CD4-positive, alpha-beta memory T cell (primary cell): ENCODE data around the gene SLC39A5. TPM values are rescaled to one million over a fixed set of nuclear protein-coding genes. Genes with fewer than 3 reads are reported as not detected.

Source experiments
- CTCF ChIA-PET: fragments of 350-600 bp; sonication (Branson Sonifier 250); formaldehyde crosslinking; loops from one replicate; lab custom pipeline; 2021; ENCODE audit warnings: inconsistent platforms; ENCODE audit not compliant: partially characterized antibody; lab: Charles Lee
- POLR2A ChIA-PET: fragments of 350-600 bp; sonication (Branson Sonifier 250); formaldehyde crosslinking; loops from one replicate; lab custom pipeline; 2021; ENCODE audit not compliant: partially characterized antibody; lab: Charles Lee
- DNase-seq, 5 donors: peaks; one replicate each; pipeline versions ENCODE4 v3.0.0 to v3.0.0-alpha.2; 2020 to 2022; ENCODE audit warnings: mixed read lengths in 1 of 5
- H3K27ac ChIP-seq: one replicate; pipeline ENCODE4 v1.7.0; 2013; ENCODE audit warnings: low read depth, low read length
- H3K27me3 ChIP-seq: 2 replicates; pipeline ENCODE4 v1.7.0; 2013; ENCODE audit warnings: mild to moderate bottlenecking, low read length, moderate library complexity; ENCODE audit not compliant: insufficient read depth
- H3K36me3 ChIP-seq: 2 replicates; pipeline ENCODE4 v1.7.0; 2013; ENCODE audit warnings: mild to moderate bottlenecking, low read length, moderate library complexity; ENCODE audit not compliant: insufficient read depth
- H3K4me1 ChIP-seq: 2 replicates; pipeline ENCODE4 v1.7.0; 2013; ENCODE audit warnings: mild to moderate bottlenecking, low read length, moderate library complexity; ENCODE audit not compliant: insufficient read depth
- H3K4me3 ChIP-seq, 2 donors: one replicate each; pipeline ENCODE4 v1.7.0; 2013; ENCODE audit warnings: low read length in 2 of 2, mild to moderate bottlenecking in 1 of 2
- H3K9me3 ChIP-seq, 2 donors: one replicate each; pipeline ENCODE4 v1.7.0; 2013; ENCODE audit warnings: low read length in 2 of 2, control low read depth in 1 of 2; ENCODE audit not compliant: control insufficient read depth in 1 of 2
- H3K27ac Mint-ChIP-seq, 7 donors: one replicate each; pipeline ENCODE4 v1.8.0; 2020 to 2021; ENCODE audit warnings: mixed read lengths in 7 of 7, mild to moderate bottlenecking in 6 of 7, inconsistent platforms in 3 of 7, moderate library complexity in 3 of 7
- H3K27me3 Mint-ChIP-seq, 2 donors: one replicate each; pipeline ENCODE4 v1.8.0; 2020 to 2021; ENCODE audit warnings: mixed read lengths in 2 of 2
- H3K36me3 Mint-ChIP-seq, 2 donors: one replicate each; pipeline ENCODE4 v1.8.0; 2020 to 2021; ENCODE audit warnings: mixed read lengths in 2 of 2, inconsistent platforms in 1 of 2, mild to moderate bottlenecking in 1 of 2
- H3K4me1 Mint-ChIP-seq, 4 donors: one replicate each; pipeline ENCODE4 v1.8.0; 2020 to 2021; ENCODE audit warnings: mixed read lengths in 4 of 4, mild to moderate bottlenecking in 1 of 4
- H3K4me3 Mint-ChIP-seq, 8 donors: one replicate each; pipeline ENCODE4 v1.8.0; 2020 to 2021; ENCODE audit warnings: mixed read lengths in 8 of 8, mild to moderate bottlenecking in 7 of 8, moderate library complexity in 6 of 8, inconsistent platforms in 3 of 8
- H3K9me3 Mint-ChIP-seq, 8 donors: one replicate each; pipeline ENCODE4 v1.8.0; 2020 to 2021; ENCODE audit warnings: mixed read lengths in 8 of 8, mild to moderate bottlenecking in 5 of 8, inconsistent platforms in 3 of 8, moderate library complexity in 1 of 8
- intact Hi-C: fragments of 100-400 bp; cut with micrococcal nuclease; formaldehyde crosslinking; loops from one replicate; pipeline ENCODE4 v1.15.1; 2023
- polyA plus RNA-seq, 2 donors: library from polyadenylated mRNA; unstranded; fragments of 300-500 nt; fragmentation: Illumina TruSeq; gene quantifications; one replicate each; pipeline ENCODE4 v1.2.3, GENCODE V29; 2021
- total RNA-seq, 2 experiments: library from RNA; stranded (reverse); gene quantifications; one replicate each; pipeline ENCODE4 v1.2.3, GENCODE V29; 2021

SLC39A5 gene
- total and polyA plus RNA-seq, 4 experiments from 2014 or later, result 0.64 to 2.1 TPM; not detected in 2

DNA sequence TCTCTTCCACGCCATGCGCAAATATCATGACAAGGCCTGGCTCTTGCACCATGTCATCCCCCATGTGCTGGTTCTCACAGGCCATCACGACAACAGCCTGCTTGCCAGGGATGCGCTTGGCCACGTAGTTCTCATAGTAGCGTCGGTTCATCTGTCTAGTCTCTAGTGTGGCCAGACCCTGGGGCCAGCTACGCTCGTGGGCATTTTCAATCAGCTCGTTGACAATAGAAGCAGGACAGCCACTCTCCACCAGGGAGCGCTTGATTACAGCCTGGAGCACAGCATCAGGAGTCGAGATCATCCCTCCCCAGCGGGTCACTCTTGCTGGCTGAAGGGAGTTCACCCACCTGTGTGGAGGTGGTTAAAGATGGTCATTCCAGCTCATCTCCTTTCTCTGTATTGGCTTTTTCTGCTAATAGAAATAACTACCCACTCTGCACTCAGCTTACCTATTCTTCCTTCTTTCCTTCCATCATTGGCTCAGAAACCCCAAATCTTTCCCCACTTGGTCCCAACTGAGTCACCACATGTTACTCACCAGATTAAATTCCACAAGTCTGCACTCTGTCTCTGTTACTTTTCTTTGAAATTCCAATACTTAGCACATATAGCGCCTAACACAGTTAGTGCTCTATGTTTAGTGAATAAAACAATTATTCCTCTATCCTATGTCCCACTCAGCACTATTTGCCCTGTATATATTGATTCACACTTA is 23.2 kb upstream of the SLC39A5 start:
- peak overlapping the region in 3 of 7 donors; percentile 33 to 55 (median 37) for H3K27ac Mint-ChIP-seq
- no peak overlapping the region for H3K27ac ChIP-seq
- H3K4me1 ChIP-seq, result no peaks in the 10 kb centered on the region
- H3K36me3 ChIP-seq, result peaks cover 35% of the 10 kb centered on the region
- H3K4me1 Mint-ChIP-seq, result peaks cover 0 to 4% (median 2%) of the 10 kb centered on the region in 4 donors
- H3K9me3 ChIP-seq, result no peaks in the 10 kb centered on the region
- ChIA-PET CTCF (interaction anchor here (1.1 to 5.2 kb wide), 8 partner anchors 12 to 257 kb away, joined by 3 to 30 read pairs (median 7); partner anchors contain the start of genes RNF41 and ZC3H10), POLR2A (interaction anchor here (1.3 to 1.5 kb wide), 3 partner anchors 14 to 78 kb away, joined by 3 to 7 read pairs (median 3); partner anchors contain the start of genes ESYT1 and RNF41)
- H3K9me3 Mint-ChIP-seq, result no peaks in the 10 kb centered on the region
- H3K4me3 Mint-ChIP-seq, result no peak overlapping the region
- H3K36me3 Mint-ChIP-seq, result peaks cover 27 to 50% of the 10 kb centered on the region in 2 donors
- no peaks in the 10 kb centered on the region for H3K27me3 ChIP-seq
- peak in 4 of 5 donors; percentile 22 to 48 (median 24) for DNase-seq
- no peak overlapping the region for H3K4me3 ChIP-seq
- no peaks in the 10 kb centered on the region for H3K27me3 Mint-ChIP-seq
- intact Hi-C loops, result loop anchor here (1.0 kb wide), 1 partner anchor 258 kb away; no protein-coding TSS in a partner anchor

DNA sequence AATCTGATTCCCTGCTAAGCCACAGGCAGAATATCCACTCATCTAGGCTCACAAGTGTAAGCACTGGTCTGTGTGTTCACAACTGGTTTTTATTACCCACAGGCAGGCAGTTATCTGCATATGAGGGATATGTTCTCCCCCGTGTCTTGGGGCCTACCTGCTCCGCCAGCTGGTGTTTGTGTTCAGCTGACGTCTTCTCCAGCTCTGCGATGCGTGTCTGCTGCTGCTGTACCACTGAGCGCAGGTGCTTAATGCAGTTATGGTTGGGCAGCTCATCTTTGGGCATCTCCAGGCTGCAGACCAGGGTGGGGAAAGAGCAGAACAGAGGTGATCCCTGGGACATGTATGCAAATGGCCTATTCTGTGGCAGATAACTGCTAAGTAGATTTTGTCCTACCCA is 21.8 kb upstream of the SLC39A5 start:
- H3K9me3 ChIP-seq, result no peaks in the 10 kb centered on the region
- H3K27ac ChIP-seq, result no peak overlapping the region

DNA sequence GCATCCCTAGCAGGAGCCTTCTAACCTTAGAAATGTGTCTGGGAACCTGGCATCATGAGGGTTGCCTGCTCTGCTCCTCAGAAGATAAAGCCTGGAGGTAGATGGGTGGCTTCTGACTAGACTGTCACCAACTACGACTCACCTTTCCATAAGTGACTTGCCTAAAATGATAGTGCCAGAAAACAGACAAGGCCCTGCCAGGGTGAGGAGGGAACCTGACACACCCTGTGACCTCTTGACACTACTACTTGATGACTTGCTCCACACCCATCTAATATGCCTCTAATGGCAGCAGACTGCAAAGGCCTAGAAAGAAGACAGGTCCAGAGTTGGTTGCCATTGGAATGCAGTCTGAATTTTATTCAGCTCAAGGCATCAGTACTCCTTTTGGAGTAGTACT is 17.5 kb upstream of the SLC39A5 start:
- no peaks in the 10 kb centered on the region for H3K27me3 ChIP-seq
- Mint-ChIP-seq H3K4me1 (peaks cover 8 to 13% (median 11%) of the 10 kb centered on the region in 4 donors), H3K4me3 (no peak overlapping the region), H3K27ac (peak overlapping the region in 2 of 7 donors; percentile 75 to 80), H3K9me3 (no peaks in the 10 kb centered on the region), H3K27me3 (no peaks in the 10 kb centered on the region), H3K36me3 (peaks cover 46 to 68% of the 10 kb centered on the region in 2 donors)
- H3K4me3 ChIP-seq, result no peak overlapping the region
- H3K9me3 ChIP-seq, result no peaks in the 10 kb centered on the region
- no peak for DNase-seq
- intact Hi-C loops, result no loop called here
- H3K36me3 ChIP-seq, result peaks cover 54% of the 10 kb centered on the region
- H3K4me1 ChIP-seq, result no peaks in the 10 kb centered on the region
- no peak overlapping the region for H3K27ac ChIP-seq
- ChIA-PET CTCF (interaction anchor here (1.2 to 1.6 kb wide), 3 partner anchors 10 to 252 kb away, joined by 3 to 4 read pairs (median 3); partner anchors contain the start of gene SMARCC2), POLR2A (interaction anchor here (1.6 kb wide), 1 partner anchor 10 kb away, joined by 6 read pairs; the partner anchor contains the start of gene RNF41)

More for the DNA sequence above, 21.8 kb upstream of the SLC39A5 start:
- H3K4me3 Mint-ChIP-seq, result no peak overlapping the region
- H3K4me1 Mint-ChIP-seq, result peaks cover 0 to 3% (median under 1%) of the 10 kb centered on the region in 4 donors
- intact Hi-C loops, result no loop called here
- peaks cover 48% of the 10 kb centered on the region for H3K36me3 ChIP-seq
- no peak overlapping the region for H3K4me3 ChIP-seq
- peaks cover 35 to 62% of the 10 kb centered on the region in 2 donors for H3K36me3 Mint-ChIP-seq
- H3K4me1 ChIP-seq, result no peaks in the 10 kb centered on the region
- H3K9me3 Mint-ChIP-seq, result no peaks in the 10 kb centered on the region
- H3K27ac Mint-ChIP-seq, result no peak overlapping the region
- CTCF ChIA-PET, result interaction anchor here (0.5 to 5.2 kb wide), 8 partner anchors 11 to 543 kb away, joined by 3 to 30 read pairs (median 3); partner anchors contain the start of gene RNF41
- DNase-seq, result no peak
- H3K27me3 ChIP-seq, result no peaks in the 10 kb centered on the region
- H3K27me3 Mint-ChIP-seq, result no peaks in the 10 kb centered on the region
- POLR2A ChIA-PET, result interaction anchor here (0.6 to 2.1 kb wide), 5 partner anchors 12 to 256 kb away, joined by 3 to 11 read pairs (median 3); partner anchors contain the start of genes ESYT1, RNF41 and SMARCC2

DNA sequence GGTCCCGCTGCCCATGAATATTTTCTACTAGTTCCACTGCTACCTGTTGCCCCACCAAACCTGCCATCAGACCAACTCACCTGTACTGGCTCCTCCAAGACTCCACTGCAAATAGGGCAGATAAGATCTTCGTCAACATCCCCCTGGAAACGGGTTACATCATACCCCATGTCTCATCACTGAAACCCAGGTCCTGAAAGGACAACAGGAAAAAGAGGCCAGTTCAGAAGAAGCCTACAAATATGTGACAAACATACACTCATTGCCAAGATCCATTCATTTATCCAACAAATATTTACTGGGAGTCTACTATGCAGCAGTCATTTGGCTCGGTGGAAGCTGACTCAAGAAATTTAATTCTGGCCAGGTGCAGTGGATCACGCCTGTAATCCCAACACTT is 16.0 kb upstream of the SLC39A5 start:
- H3K27ac Mint-ChIP-seq, result peak overlapping the region in 2 of 7 donors; percentile 10 to 57
- Histone ChIP-seq H3K9me3 (no peaks in the 10 kb centered on the region), H3K4me3 (no peak overlapping the region), H3K4me1 (no peaks in the 10 kb centered on the region), H3K36me3 (peaks cover 45% of the 10 kb centered on the region), H3K27me3 (no peaks in the 10 kb centered on the region), H3K27ac (no peak overlapping the region)
- DNase-seq, result no peak
- ChIA-PET CTCF (interaction anchor here (1.1 to 1.6 kb wide), 3 partner anchors 8 to 250 kb away, joined by 3 to 4 read pairs (median 3); partner anchors contain the start of gene RNF41), POLR2A (interaction anchor here (0.6 to 1.6 kb wide), 3 partner anchors 8 to 34 kb away, joined by 3 to 6 read pairs (median 4); partner anchors contain the start of gene RNF41)
- peaks cover 8 to 13% (median 11%) of the 10 kb centered on the region in 4 donors for H3K4me1 Mint-ChIP-seq
- intact Hi-C loops, result no loop called here
- no peaks in the 10 kb centered on the region for H3K9me3 Mint-ChIP-seq
- H3K27me3 Mint-ChIP-seq, result no peaks in the 10 kb centered on the region
- H3K4me3 Mint-ChIP-seq, result no peak overlapping the region
- peaks cover 43 to 58% of the 10 kb centered on the region in 2 donors for H3K36me3 Mint-ChIP-seq

DNA sequence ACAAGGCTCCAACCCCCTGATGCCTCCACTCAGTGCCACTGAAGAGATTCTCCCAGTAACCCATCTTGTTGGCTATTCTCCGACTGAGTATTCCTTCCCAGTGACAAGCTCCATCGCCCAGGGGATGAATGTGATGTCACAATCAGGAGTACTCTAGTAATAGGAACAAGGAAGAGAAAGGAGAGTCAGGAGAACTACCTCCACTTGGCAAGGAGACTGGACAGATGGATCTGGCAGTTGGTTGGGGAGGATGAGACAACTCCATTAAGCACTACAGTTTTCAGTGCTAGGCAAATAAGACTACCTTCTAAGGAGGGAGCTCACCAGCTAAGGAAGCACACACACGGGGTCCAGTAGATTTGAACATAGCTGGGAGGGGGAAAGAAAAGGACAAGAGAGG is 13.4 kb upstream of the SLC39A5 start:
- Mint-ChIP-seq H3K9me3 (peaks cover 0 to under 1% (median 0%) of the 10 kb centered on the region in 8 donors), H3K4me1 (peaks cover 13 to 32% (median 19%) of the 10 kb centered on the region in 4 donors), H3K27ac (peak overlapping the region in 2 of 7 donors; percentile 0 to 70), H3K4me3 (no peak overlapping the region), H3K36me3 (peaks cover 30 to 42% of the 10 kb centered on the region in 2 donors), H3K27me3 (no peaks in the 10 kb centered on the region)
- Histone ChIP-seq H3K36me3 (peaks cover 31% of the 10 kb centered on the region), H3K9me3 (no peaks in the 10 kb centered on the region), H3K27ac (no peak overlapping the region), H3K4me1 (peaks cover 9% of the 10 kb centered on the region), H3K4me3 (no peak overlapping the region), H3K27me3 (no peaks in the 10 kb centered on the region)
- no peak for DNase-seq
- intact Hi-C loops, result no loop called here
- ChIA-PET CTCF (no interaction called here), POLR2A (no interaction called here)

DNA sequence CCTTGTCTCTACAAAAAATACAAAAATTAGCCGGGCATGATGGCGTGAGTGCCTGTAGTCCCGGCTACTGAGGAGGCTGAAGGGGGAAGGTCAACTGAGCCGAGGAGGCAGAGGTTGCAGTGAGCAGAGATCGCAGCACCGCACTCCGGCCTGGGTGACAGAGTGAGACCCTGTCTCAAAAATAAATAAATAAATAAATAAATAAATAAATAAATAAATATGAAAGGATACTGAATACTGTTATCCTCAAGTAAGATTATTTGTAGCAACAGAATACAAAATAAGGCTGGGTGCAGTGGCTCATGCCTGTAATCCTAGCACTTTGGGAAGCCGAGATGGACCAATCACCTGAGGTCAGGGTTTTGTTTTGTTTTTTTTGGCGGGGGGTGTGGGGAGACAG is 10.0 kb upstream of the SLC39A5 start:
- CTCF ChIA-PET, result interaction anchor here (3.9 kb wide), 1 partner anchor 29 kb away, joined by 61 read pairs; the partner anchor contains the start of gene SMARCC2
- Mint-ChIP-seq H3K27me3 (no peaks in the 10 kb centered on the region), H3K4me3 (peak overlapping the region in 5 of 8 donors; percentile 20 to 58 (median 54)), H3K4me1 (peaks cover 22 to 58% (median 43%) of the 10 kb centered on the region in 4 donors), H3K36me3 (peaks cover 12 to 22% of the 10 kb centered on the region in 2 donors), H3K9me3 (peaks cover 0 to 1% (median 0%) of the 10 kb centered on the region in 8 donors), H3K27ac (peak overlapping the region in 3 of 7 donors; percentile 50 to 75 (median 62))
- DNase-seq, result no peak
- Histone ChIP-seq H3K4me3 (no peak overlapping the region), H3K9me3 (no peaks in the 10 kb centered on the region), H3K27ac (no peak overlapping the region), H3K27me3 (no peaks in the 10 kb centered on the region), H3K4me1 (peaks cover 32% of the 10 kb centered on the region), H3K36me3 (peaks cover 6% of the 10 kb centered on the region)
- intact Hi-C loops, result loop anchor here (2.0 to 5.0 kb wide), 3 partner anchors 47 to 1007 kb away; partner anchors contain the start of genes COQ10A, MYL6 and SHMT2
- POLR2A ChIA-PET, result interaction anchor here (3.1 to 4.1 kb wide), 3 partner anchors 29 to 116 kb away, joined by 23 to 98 read pairs (median 94); partner anchors contain the start of genes PA2G4, RPL41, SMARCC2 and ZC3H10
